Stimulated activated naive CD4-positive, alpha-beta T cell (primary cell): ENCODE results near the gene ANKRD49.

Source experiments
- DNase-seq, 6 experiments: peaks; one replicate each; lab custom pipeline; 2025; lab: John Stamatoyannopoulos, UW

Gene ANKRD49

DNA sequence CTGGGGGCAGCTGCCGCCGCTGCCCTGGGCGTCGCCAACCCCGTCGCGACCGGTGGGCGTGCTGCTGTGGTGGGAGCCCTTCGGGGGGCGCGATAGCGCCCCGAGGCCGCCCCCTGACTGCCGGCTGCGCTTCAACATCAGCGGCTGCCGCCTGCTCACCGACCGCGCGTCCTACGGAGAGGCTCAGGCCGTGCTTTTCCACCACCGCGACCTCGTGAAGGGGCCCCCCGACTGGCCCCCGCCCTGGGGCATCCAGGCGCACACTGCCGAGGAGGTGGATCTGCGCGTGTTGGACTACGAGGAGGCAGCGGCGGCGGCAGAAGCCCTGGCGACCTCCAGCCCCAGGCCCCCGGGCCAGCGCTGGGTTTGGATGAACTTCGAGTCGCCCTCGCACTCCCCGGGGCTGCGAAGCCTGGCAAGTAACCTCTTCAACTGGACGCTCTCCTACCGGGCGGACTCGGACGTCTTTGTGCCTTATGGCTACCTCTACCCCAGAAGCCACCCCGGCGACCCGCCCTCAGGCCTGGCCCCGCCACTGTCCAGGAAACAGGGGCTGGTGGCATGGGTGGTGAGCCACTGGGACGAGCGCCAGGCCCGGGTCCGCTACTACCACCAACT, 51.0 kb downstream of the ANKRD49 start:
- no peak for DNase-seq

DNA sequence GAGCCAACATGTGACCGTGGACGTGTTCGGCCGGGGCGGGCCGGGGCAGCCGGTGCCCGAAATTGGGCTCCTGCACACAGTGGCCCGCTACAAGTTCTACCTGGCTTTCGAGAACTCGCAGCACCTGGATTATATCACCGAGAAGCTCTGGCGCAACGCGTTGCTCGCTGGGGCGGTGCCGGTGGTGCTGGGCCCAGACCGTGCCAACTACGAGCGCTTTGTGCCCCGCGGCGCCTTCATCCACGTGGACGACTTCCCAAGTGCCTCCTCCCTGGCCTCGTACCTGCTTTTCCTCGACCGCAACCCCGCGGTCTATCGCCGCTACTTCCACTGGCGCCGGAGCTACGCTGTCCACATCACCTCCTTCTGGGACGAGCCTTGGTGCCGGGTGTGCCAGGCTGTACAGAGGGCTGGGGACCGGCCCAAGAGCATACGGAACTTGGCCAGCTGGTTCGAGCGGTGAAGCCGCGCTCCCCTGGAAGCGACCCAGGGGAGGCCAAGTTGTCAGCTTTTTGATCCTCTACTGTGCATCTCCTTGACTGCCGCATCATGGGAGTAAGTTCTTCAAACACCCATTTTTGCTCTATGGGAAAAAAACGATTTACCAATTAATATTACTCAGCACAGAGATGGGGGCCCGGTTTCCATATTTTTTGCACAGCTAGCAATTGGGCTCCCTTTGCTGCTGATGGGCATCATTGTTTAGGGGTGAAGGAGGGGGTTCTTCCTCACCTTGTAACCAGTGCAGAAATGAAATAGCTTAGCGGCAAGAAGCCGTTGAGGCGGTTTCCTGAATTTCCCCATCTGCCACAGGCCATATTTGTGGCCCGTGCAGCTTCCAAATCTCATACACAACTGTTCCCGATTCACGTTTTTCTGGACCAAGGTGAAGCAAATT, 51.7 kb downstream of the ANKRD49 start:
- no peak for DNase-seq

DNA sequence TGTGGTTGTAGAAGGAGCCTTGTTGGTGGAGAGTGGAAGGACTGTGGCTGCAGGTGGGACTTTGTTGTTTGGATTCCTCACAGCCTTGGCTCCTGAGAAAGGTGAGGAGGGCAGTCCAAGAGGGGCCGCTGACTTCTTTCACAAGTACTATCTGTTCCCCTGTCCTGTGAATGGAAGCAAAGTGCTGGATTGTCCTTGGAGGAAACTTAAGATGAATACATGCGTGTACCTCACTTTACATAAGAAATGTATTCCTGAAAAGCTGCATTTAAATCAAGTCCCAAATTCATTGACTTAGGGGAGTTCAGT, 52.3 kb downstream of the ANKRD49 start:
- DNase-seq, result no peak

DNA sequence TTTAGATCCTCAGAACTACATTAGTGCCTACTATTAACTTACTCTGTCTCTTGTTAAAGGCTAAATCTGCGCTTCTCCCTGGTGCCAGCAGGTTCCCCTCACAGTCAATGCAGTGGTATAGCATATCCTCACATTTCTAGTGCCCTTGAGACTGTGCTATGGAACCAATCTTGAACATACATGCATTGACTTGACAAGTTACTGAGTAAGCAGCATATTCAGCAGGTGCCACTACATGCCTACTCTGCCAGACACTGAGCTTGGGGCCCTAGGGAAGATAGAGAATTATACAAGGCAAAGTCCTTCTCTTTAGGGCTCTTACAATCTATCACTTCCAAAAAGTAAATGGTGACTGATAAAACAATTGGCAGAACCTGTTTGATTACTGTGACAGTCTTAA, 53.1 kb downstream of the ANKRD49 start:
- no peak for DNase-seq

DNA sequence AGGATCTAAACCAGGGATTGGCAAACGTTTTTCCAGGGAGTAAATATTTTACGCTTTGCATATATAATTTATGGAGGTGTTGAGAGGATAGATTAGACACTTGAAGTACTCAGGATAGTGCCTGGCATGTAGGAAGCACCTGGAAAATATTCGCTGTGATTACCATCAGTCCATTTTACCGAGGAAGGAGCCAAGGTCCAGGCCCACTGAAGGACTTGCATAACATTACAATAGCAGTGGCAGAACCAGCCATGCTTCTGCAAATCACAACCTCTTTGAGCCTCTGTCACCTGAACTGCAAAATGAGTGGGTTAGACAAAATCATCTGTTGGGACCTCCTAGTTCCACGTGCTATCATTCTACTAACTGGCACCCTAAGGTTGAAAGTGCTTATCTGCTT, 55.4 kb downstream of the ANKRD49 start:
- DNase-seq, result no peak
